K562 (cell line): ENCODE results near the gene CYLC2. TPM values are rescaled to one million over a fixed set of nuclear protein-coding genes. Genes with fewer than 3 reads are reported as not detected.

Experiments
- ATAC-seq: fragments of 200-7000 bp; cut with Tn5 transposase; 3 replicates; pipeline ENCODE4 v1.9.1; 2020; ENCODE audit warnings: moderate library complexity
- BruUV-seq: library from RNA; stranded (reverse); fragments of 400-500 nt; replicated peaks from 2 replicates; lab custom pipeline; 2021; lab: Mats Ljungman, UMichigan
- CTCF ChIA-PET: fragments of 300-600 bp; formaldehyde crosslinking; extraction: SDS; loops from one replicate; lab custom pipeline; 2021; ENCODE audit warnings: low intra/inter-chr PET ratio; lab: Yijun Ruan, JAX
- POLR2A ChIA-PET: fragments of 300-600, 350-650 bp; sonication (Branson Sonifier 250); formaldehyde crosslinking; extraction: SDS; loops from one replicate; lab custom pipeline; 2021; ENCODE audit warnings: antibody characterized with exemption, inconsistent platforms; lab: Yijun Ruan, JAX
- DNase-seq, 4 experiments: peaks; one replicate each; pipeline versions ENCODE4 v3.0.0 to v3.0.0-alpha.2; 2011 to 2018; ENCODE audit warnings: low spot score in 3 of 4, mixed read lengths in 3 of 4; ENCODE audit errors: extremely low read depth in 1 of 4
- FAIRE-seq: peaks from 2 replicates; lab custom pipeline; 2011; peaks lifted over from hg19 to GRCh38; lab: Jason Lieb, UNC
- H2AFZ ChIP-seq: 2 replicates; pipeline ENCODE4 v1.6.0; 2011; ENCODE audit warnings: low read depth, low read length, control low read depth, inconsistent platforms
- H3K27ac ChIP-seq: fragments of 200-600 bp; 3 replicates; pipeline ENCODE4 v1.8.0; 2011; ENCODE audit warnings: low read depth, mild to moderate bottlenecking, control low read depth, inconsistent platforms, low read length, moderate library complexity, mixed read lengths; ENCODE audit errors: extremely low read depth
- H3K27me3 ChIP-seq, 2 experiments: fragments of 300-600 bp in 1 of 2; 2 replicates in 1 of 2; 3 replicates in 1 of 2; pipeline versions ENCODE4 v1.6.0 to v1.8.0; 2011; ENCODE audit warnings: inconsistent platforms in 2 of 2, low read length in 2 of 2, mild to moderate bottlenecking in 1 of 2, mixed read lengths in 1 of 2, moderate library complexity in 1 of 2; ENCODE audit not compliant: control insufficient read depth in 2 of 2, insufficient read depth in 2 of 2
- H3K36me3 ChIP-seq: fragments of 300-600 bp; 3 replicates; pipeline ENCODE4 v1.8.0; 2011; ENCODE audit warnings: mild to moderate bottlenecking, low read length, inconsistent platforms; ENCODE audit not compliant: control insufficient read depth, insufficient read depth
- H3K4me1 ChIP-seq, 2 experiments: fragments of 200-600 bp in 1 of 2; replicated peaks in 1 of 2; 2 replicates in 1 of 2; 3 replicates in 1 of 2; pipeline versions ENCODE4 v1.5.1 to v1.8.0; 2011; ENCODE audit warnings: inconsistent platforms in 2 of 2, low read length in 2 of 2, mild to moderate bottlenecking in 1 of 2, mixed read lengths in 1 of 2, moderate library complexity in 1 of 2; ENCODE audit not compliant: control insufficient read depth in 2 of 2, insufficient read depth in 2 of 2
- H3K4me2 ChIP-seq: 2 replicates; pipeline ENCODE4 v1.6.1; 2011; ENCODE audit warnings: low read length, control low read depth, inconsistent platforms, mixed read lengths; ENCODE audit not compliant: insufficient read depth
- H3K4me3 ChIP-seq: fragments of 200-600 bp; sonication (generic), shearing (Covaris generic); 2 replicates; pipeline ENCODE4 v1.5.1; 2016; ENCODE audit warnings: control low read depth, inconsistent platforms
- H3K79me2 ChIP-seq: fragments of 200-600 bp; 3 replicates; pipeline ENCODE4 v1.8.0; 2011; ENCODE audit warnings: low read length, inconsistent platforms; ENCODE audit not compliant: control insufficient read depth, insufficient read depth
- H3K9ac ChIP-seq, 2 experiments: 2 replicates each; pipeline versions ENCODE4 v1.6.0 to v1.6.1; 2011; ENCODE audit warnings: low read depth in 2 of 2, low read length in 2 of 2, control low read depth in 1 of 2, inconsistent platforms in 1 of 2, mild to moderate bottlenecking in 1 of 2, mixed read lengths in 1 of 2; ENCODE audit not compliant: insufficient read depth in 1 of 2
- H3K9me1 ChIP-seq: one replicate; pipeline ENCODE4 v1.6.0; 2011; ENCODE audit warnings: inconsistent platforms, mild to moderate bottlenecking, low read length, moderate library complexity; ENCODE audit not compliant: control insufficient read depth, insufficient read depth
- H3K9me3 ChIP-seq: replicated peaks from 2 replicates; pipeline ENCODE4 v1.5.1; 2011; ENCODE audit warnings: low read depth, low read length, inconsistent platforms; ENCODE audit not compliant: control insufficient read depth, insufficient read depth
- H4K20me1 ChIP-seq: replicated peaks from 2 replicates; pipeline ENCODE4 v1.6.1; 2011; ENCODE audit warnings: low read length, inconsistent platforms, mixed read lengths; ENCODE audit not compliant: control insufficient read depth, insufficient read depth
- FIP1L1 ChIP-seq: fragments of 200-400 bp; formaldehyde crosslinking; IDR thresholded peaks from 2 replicates; pipeline ENCODE4 v1.6.1; 2018; ENCODE audit warnings: mild to moderate bottlenecking, low read depth, low read length; ENCODE audit not compliant: poor library complexity, severe bottlenecking
- FOXA1 ChIP-seq: fragments of 450-650 bp; IDR thresholded peaks from 2 replicates; pipeline ENCODE4 v1.6.1; 2016; ENCODE audit warnings: mild to moderate bottlenecking, borderline replicate concordance
- GATA2 ChIP-seq: sonication (generic); formaldehyde crosslinking; IDR thresholded peaks from 2 replicates; pipeline ENCODE4 v1.4.0; 2020; ENCODE audit warnings: mild to moderate bottlenecking, missing genetic modification reagents
- MBD2 ChIP-seq: sonication (generic); IDR thresholded peaks from 2 replicates; pipeline ENCODE4 v1.6.1; 2016; ENCODE audit warnings: low read depth, borderline replicate concordance
- NKRF ChIP-seq: fragments of 450-650 bp; IDR thresholded peaks from 2 replicates; pipeline ENCODE4 v1.6.1; 2016; ENCODE audit warnings: borderline replicate concordance
- PHTF2 ChIP-seq: fragments of 250-450 bp; sonication (Bioruptor Pico); IDR thresholded peaks from 2 replicates; pipeline ENCODE4 v1.5.0; 2021; ENCODE audit warnings: mild to moderate bottlenecking
- XRCC5 ChIP-seq: fragments of 200-400 bp; formaldehyde crosslinking; IDR thresholded peaks from 2 replicates; pipeline ENCODE4 v1.6.1; 2017; ENCODE audit warnings: low read depth, mild to moderate bottlenecking, low read length
- ZBTB9 ChIP-seq: fragments of 450-650 bp; formaldehyde crosslinking; IDR thresholded peaks from 2 replicates; pipeline ENCODE4 v1.4.0; 2020; ENCODE audit warnings: mild to moderate bottlenecking, moderate library complexity
- ZNF407 ChIP-seq: fragments of 450-650 bp; IDR thresholded peaks from 2 replicates; pipeline ENCODE4 v1.6.1; 2016; ENCODE audit warnings: low read depth
- ZNF785 ChIP-seq: fragments of 250-450 bp; sonication (Bioruptor Pico); IDR thresholded peaks from 2 replicates; pipeline ENCODE4 v1.4.0; 2020; ENCODE audit warnings: mild to moderate bottlenecking
- WGBS: fragments of 100-300 bp; shearing (Covaris generic); methylation state at CpG from one replicate; pipeline ENCODE4 v1.1.6; 2016; ENCODE audit warnings: low coverage, mixed read lengths; ENCODE audit not compliant: insufficient coverage; ENCODE audit errors: missing lambda C conversion rate; 5-methylcytosine and 5-hydroxymethylcytosine counted together
- in situ Hi-C: fragments of 300-500 bp; cut with MboI; formaldehyde crosslinking; loops from 4 replicates; pipeline ENCODE4 v1.15.0; 2018; ENCODE audit warnings: inconsistent platforms, mixed read lengths
- intact Hi-C: fragments of 100-400 bp; cut with micrococcal nuclease; formaldehyde crosslinking; loops from 2 replicates; pipeline ENCODE4 v1.14.2; 2022
- polyA plus RNA-seq, 8 experiments: library from polyadenylated mRNA; depleted of rRNA in 4 of 8; stranded (reverse) in 5 of 8; unstranded in 3 of 8; fragments of >200 nt; fragmentation: Nextera tagmentation in 2 of 8; fragmentation: Illumina TruSeq in 1 of 8; extraction: Ambion mirVana in 2 of 8; extraction: Trizol in 1 of 8; gene quantifications; 2 replicates each; pipeline versions ENCODE4 v1.2.1 to v1.2.3, GENCODE V29; 2011 to 2014; ENCODE audit warnings: inconsistent platforms in 1 of 8, missing spikeins in 1 of 8
- total RNA-seq, 7 experiments: library from RNA; depleted of rRNA in 6 of 7; stranded (reverse); fragments of >200 nt in 6 of 7; fragmentation: Illumina TruSeq in 2 of 7; extraction: Trizol in 2 of 7; gene quantifications; 2 replicates each; pipeline versions ENCODE4 v1.2.1 to v1.2.3, GENCODE V29; 2011 to 2021; ENCODE audit warnings: low replicate concordance in 1 of 7

Gene CYLC2
- total and polyA plus RNA-seq, 9 of the 15 experiments (the other 6 are each of a cell fraction or from before 2014, with no cell fraction given) = not detected

- TF ChIP-seq FIP1L1 (no peak), GATA2 (no peak), ZBTB9 (CRISPR knock-in tag) (no peak), XRCC5 (no peak), ZNF785 (CRISPR knock-in tag) (no peak), PHTF2 (no peak)
Measured at GRCh38 chr9:102966999-102967398, 28.1 kb upstream of the CYLC2 start (continued).

GRCh38 chr9:102967979-102968378 is 27.2 kb upstream of the CYLC2 start:
- DNase-seq (no peak), FAIRE-seq (no peak), ATAC-seq (no peak)
- Histone ChIP-seq H3K4me1 (no peaks in the 10 kb centered on the region), H3K4me3 (no peak overlapping the region), H3K9me1 (no peaks in the 10 kb centered on the region), H3K9me3 (0 out of 2 replicates have a peak, but pooled peaks cover 3% of the 10 kb centered on the region), H3K27ac (no peak overlapping the region), H3K27me3 (no peaks in the 10 kb centered on the region), H2AFZ (no peak overlapping the region), H3K9ac (no peak overlapping the region), H3K4me2 (no peak overlapping the region), H3K79me2 (no peaks in the 10 kb centered on the region), H4K20me1 (no peaks in the 10 kb centered on the region), H3K36me3 (no peaks in the 10 kb centered on the region)
- in situ Hi-C loops = no loop called here
- BruUV-seq = no TSS peak
- POLR2A ChIA-PET = no interaction called here
- intact Hi-C loops = no loop called here
- 0% methylated on average over 2 of the region's 2 CpGs for whole genome bisulfite sequencing
- CTCF ChIA-PET = no interaction called here
- TF ChIP-seq ZNF407 (no peak), FOXA1 (no peak), MBD2 (no peak), NKRF (no peak)
